Spleen (tissue), 7 donors: ENCODE results near the gene POU2F3.

Experiments
- CTCF ChIP-seq, 11 experiments: fragments of 200-600 bp in 7 of 11; fragments of 450-650 bp in 4 of 11; sonication (generic) in 4 of 11; IDR thresholded peaks in 8 of 11; conservative IDR thresholded peaks in 3 of 11; 1 replicate in 7 of 11; 2 replicates in 4 of 11; pipeline versions ENCODE4 v1.4.0 to v1.8.0; 2016 to 2021; ENCODE audit warnings: antibody characterized with exemption in 11 of 11, inconsistent platforms in 4 of 11, mild to moderate bottlenecking in 1 of 11
- POLR2A ChIP-seq, 3 donors: fragments of 450-650 bp; IDR thresholded peaks; one replicate each; pipeline ENCODE4 v1.5.1; 2017; ENCODE audit warnings: antibody characterized with exemption in 3 of 3, mild to moderate bottlenecking in 1 of 3
- POLR2AphosphoS5 ChIP-seq, 3 donors: sonication (generic); formaldehyde crosslinking; IDR thresholded peaks; one replicate each; pipeline ENCODE4 v1.5.1; 2017; ENCODE audit warnings: antibody characterized with exemption in 3 of 3
- donor health status: DM: no; HTN: no; CAD: no; lungs with moderate emphysema.
- donor health status: DM: no; HTN: no; CAD: no.
- donor health status: DM: no; HTN: no; CAD: no.

- TF ChIP-seq CTCF (IDR thresholded peaks at IDR 0.05 in 8 of 11, conservative IDR thresholded peaks at IDR 0.05 in 3 of 11) = no peak
- no peak for TF ChIP-seq POLR2AphosphoS5 (IDR thresholded peaks at IDR 0.05)
- no peak for TF ChIP-seq POLR2A (IDR thresholded peaks at IDR 0.05)
Observed at GRCh38 chr11:120331301-120331996, 91.5 kb downstream of the POU2F3 start.
